Measurements from ENCODE around the gene SF3A2. TPM values are rescaled to one million over a fixed set of nuclear protein-coding genes. Genes with fewer than 3 reads are reported as not detected.

The SF3A2 gene
- total RNA-seq, 2 donors from 2014 or later, result 99.5 to 119 TPM

DNA sequence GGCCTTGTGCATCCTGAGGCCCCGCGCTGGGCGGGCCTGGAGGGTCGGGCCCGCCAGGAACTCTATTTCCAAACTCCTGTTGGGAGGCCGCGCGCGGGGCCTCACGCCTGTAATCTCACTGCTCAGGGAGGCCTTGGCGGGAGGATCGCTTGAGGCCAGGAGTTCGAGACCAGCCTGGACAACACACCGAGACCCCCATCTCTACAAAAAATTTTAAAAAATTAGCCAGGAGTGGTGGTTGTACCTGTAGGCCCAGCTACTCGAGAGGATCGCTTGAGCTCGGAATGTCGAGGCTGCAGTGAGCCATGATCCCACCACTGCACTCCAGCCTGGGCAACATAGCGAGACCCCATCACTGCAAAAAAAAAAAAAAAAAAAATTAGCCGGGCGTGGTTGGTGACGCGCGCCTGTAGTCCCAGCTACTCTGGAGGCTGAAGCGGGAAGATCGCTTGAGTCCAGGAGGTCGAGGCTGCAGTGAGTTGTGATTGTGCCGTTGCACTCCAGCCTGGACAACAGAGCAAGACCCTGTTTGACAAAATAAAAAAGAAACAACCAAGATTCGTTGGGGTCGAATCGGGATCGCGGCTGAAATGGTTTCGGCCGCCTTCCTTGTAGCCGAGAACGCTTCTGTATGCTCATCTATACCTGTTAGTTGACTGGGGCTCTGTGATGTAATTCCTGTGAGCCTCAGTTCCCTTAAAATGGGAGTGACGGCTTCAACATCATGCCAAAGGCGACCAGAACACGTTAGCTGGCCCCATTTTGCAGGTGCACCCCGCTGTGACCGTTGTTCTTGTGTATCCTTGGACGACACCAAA, 636 bp downstream of the SF3A2 start:
- H3K4me3 Mint-ChIP-seq, result peak overlapping the region; percentile 95
- H3K27me3 Mint-ChIP-seq, result no peaks in the 10 kb centered on the region
- peak overlapping the region; percentile 98 for H3K27ac Mint-ChIP-seq
- peaks cover 77% of the 10 kb centered on the region for H3K36me3 Mint-ChIP-seq (ENCODE audit: low read depth)
- peaks cover 46% of the 10 kb centered on the region for H3K4me1 Mint-ChIP-seq
- H3K9me3 Mint-ChIP-seq, result no peaks in the 10 kb centered on the region
- no peak for ATAC-seq (replicated peaks)

- peaks cover 82% of the 10 kb centered on the region for H3K36me3 Mint-ChIP-seq (ENCODE audit: low read depth)
These were observed 1.2 kb downstream of the SF3A2 start for GRCh38 chr19:2237869-2238153.

GRCh38 chr19:2239173-2239572, 2.5 kb downstream of the SF3A2 start:
- Mint-ChIP-seq H3K9me3 (no peaks in the 10 kb centered on the region), H3K4me1 (peaks cover 46% of the 10 kb centered on the region), H3K4me3 (peak overlapping the region; percentile 95), H3K27me3 (no peaks in the 10 kb centered on the region), H3K27ac (peak overlapping the region; percentile 98), H3K36me3 (ENCODE audit: low read depth) (peaks cover 90% of the 10 kb centered on the region)
- ATAC-seq (replicated peaks), result no peak

More at GRCh38 chr19:2237869-2238153, 1.2 kb downstream of the SF3A2 start:
- peak overlapping the region; percentile 95 for H3K4me3 Mint-ChIP-seq
- ATAC-seq (replicated peaks), result no peak
- no peaks in the 10 kb centered on the region for H3K27me3 Mint-ChIP-seq
- peaks cover 50% of the 10 kb centered on the region for H3K4me1 Mint-ChIP-seq
- H3K9me3 Mint-ChIP-seq, result no peaks in the 10 kb centered on the region
- peak overlapping the region; percentile 98 for H3K27ac Mint-ChIP-seq

DNA sequence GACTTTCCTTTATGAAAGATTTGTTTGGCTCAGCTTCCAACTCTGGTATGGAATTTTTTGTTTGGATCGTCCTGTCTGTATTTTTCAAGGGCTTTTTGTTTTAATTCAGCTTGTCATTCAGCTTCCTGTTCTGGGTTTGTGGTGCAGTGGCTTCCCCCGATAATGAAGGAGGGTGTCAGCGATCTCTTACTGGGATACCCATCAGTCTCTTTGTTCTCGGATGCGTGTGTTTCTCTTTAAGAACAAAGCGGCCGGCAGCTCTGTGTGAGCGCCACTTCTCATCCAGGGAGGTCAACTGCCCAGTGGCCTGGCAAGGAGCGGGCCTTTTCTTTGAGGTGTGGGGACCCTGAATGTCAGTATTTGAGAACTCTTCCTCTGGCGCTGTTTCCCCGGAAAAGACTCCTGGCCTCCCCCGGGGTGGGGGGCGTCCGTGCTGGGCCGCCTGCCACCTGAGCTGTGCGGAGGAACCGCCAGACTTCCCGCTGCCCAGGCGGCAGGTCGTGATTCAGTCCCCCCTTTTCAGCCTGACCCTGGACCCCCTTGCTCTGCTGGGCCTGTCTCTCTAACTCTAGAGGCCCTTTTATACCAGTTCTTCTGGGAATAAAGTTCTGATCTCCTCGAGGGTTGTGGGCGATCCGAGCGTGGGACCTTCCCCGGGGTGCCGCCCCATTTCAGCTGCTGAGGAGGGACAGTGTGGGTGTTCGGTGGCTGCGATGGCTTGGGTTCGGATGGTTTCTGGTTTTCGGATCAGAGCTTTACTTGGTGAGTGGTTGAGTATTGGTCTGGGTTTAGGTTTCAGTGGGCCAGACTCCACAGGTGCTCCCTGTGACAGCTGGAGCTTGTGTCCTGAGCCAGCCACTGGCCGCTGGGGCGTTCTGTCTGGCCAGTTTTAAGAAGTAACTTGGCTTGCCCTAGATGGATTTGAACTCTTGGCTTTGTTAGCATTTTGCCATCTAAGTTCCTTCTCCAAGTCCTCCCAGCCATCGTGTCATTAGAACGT, 3.4 kb downstream of the SF3A2 start:
- ATAC-seq (replicated peaks), result no peak
- peak overlapping the region; percentile 95 for H3K4me3 Mint-ChIP-seq
- no peaks in the 10 kb centered on the region for H3K9me3 Mint-ChIP-seq
- peak overlapping the region; percentile 98 for H3K27ac Mint-ChIP-seq
- peaks cover 44% of the 10 kb centered on the region for H3K4me1 Mint-ChIP-seq
- H3K36me3 Mint-ChIP-seq (ENCODE audit: low read depth), result peaks cover 90% of the 10 kb centered on the region
- no peaks in the 10 kb centered on the region for H3K27me3 Mint-ChIP-seq

- ATAC-seq (replicated peaks), result no peak
- no peaks in the 10 kb centered on the region for H3K9me3 Mint-ChIP-seq
- H3K27me3 Mint-ChIP-seq, result no peaks in the 10 kb centered on the region
- peaks cover 43% of the 10 kb centered on the region for H3K4me1 Mint-ChIP-seq
- peak overlapping the region; percentile 95 for H3K4me3 Mint-ChIP-seq
- H3K27ac Mint-ChIP-seq, result peak overlapping the region; percentile 98
- H3K36me3 Mint-ChIP-seq (ENCODE audit: low read depth), result peaks cover 95% of the 10 kb centered on the region
These were observed 4.5 kb downstream of the SF3A2 start for GRCh38 chr19:2240881-2241760.

- no peaks in the 10 kb centered on the region for H3K27me3 Mint-ChIP-seq
- no peak for ATAC-seq (replicated peaks)
- H3K9me3 Mint-ChIP-seq, result no peaks in the 10 kb centered on the region
- H3K4me1 Mint-ChIP-seq, result peaks cover 37% of the 10 kb centered on the region
- peaks cover 94% of the 10 kb centered on the region for H3K36me3 Mint-ChIP-seq (ENCODE audit: low read depth)
- peak overlapping the region; percentile 48 for H3K27ac Mint-ChIP-seq
- no peak overlapping the region for H3K4me3 Mint-ChIP-seq
These were observed 5.5 kb downstream of the SF3A2 start for GRCh38 chr19:2242092-2242537.

GRCh38 chr19:2242816-2243215, 6.2 kb downstream of the SF3A2 start:
- Mint-ChIP-seq H3K9me3 (no peaks in the 10 kb centered on the region), H3K4me1 (peaks cover 37% of the 10 kb centered on the region), H3K27me3 (no peaks in the 10 kb centered on the region), H3K36me3 (ENCODE audit: low read depth) (peaks cover 92% of the 10 kb centered on the region), H3K27ac (peak overlapping the region; percentile 48), H3K4me3 (no peak overlapping the region)
- no peak for ATAC-seq (replicated peaks)

DNA sequence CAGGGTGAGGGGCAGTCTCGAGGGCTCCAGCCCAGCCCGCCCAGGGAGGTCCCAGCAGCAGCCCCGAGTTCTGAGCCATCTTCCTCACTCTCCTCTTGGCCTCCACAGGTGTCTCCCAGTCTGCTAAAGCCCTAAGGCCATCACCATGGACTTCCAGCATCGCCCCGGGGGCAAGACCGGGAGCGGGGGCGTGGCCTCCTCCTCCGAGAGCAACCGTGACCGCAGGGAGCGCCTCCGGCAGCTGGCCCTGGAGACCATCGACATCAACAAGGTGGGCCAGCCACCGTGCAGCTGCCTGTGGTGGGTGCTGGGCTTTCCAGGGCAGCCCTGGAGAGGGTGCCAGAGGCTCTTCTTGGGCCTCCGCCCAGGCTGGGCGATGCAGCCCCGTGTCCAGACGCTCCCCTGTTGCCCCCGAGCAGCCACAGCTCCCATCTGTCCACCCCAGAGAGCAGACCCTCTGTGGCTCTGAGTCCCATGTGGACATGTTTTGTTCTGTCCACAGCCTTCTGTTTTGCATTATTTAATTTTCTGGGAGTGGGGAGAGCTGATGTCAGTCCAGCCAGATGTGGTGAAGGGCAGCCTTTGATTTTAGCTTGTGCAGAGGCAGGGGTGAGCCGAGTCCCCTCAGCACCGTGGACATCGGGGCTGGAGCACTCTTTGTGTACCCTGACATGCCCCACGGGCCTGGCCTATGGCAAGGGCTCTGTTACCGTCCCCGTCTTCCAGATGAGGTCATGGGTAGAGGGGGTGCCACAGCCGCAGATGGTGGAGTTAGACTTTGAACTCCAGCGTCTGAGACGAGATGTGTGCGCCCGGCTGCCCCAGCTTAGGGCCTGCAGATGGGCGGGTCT, 6.9 kb downstream of the SF3A2 start:
- Mint-ChIP-seq H3K36me3 (ENCODE audit: low read depth) (peaks cover 88% of the 10 kb centered on the region), H3K4me3 (no peak overlapping the region), H3K4me1 (peaks cover 32% of the 10 kb centered on the region), H3K27ac (no peak overlapping the region), H3K9me3 (no peaks in the 10 kb centered on the region), H3K27me3 (no peaks in the 10 kb centered on the region)
- ATAC-seq (replicated peaks), result no peak

DNA sequence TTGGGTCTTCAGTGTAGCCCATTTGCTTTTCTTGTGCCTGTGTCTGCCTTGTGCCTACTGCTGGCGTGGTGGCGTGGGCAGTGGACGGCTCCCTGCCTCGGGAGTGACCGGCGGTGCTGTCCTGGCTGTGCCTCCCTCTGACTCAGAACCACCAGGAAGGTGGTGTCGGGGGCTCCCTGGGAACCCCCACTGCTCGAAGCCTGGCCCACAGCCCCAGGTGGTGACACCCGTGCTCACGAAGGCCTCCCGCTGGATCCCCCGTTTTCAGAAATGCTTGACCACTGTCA, 7.4 kb downstream of the SF3A2 start:
- Mint-ChIP-seq H3K9me3 (no peaks in the 10 kb centered on the region), H3K27ac (no peak overlapping the region), H3K4me3 (no peak overlapping the region), H3K4me1 (peaks cover 28% of the 10 kb centered on the region), H3K27me3 (no peaks in the 10 kb centered on the region), H3K36me3 (ENCODE audit: low read depth) (peaks cover 86% of the 10 kb centered on the region)
- ATAC-seq (replicated peaks), result no peak

DNA sequence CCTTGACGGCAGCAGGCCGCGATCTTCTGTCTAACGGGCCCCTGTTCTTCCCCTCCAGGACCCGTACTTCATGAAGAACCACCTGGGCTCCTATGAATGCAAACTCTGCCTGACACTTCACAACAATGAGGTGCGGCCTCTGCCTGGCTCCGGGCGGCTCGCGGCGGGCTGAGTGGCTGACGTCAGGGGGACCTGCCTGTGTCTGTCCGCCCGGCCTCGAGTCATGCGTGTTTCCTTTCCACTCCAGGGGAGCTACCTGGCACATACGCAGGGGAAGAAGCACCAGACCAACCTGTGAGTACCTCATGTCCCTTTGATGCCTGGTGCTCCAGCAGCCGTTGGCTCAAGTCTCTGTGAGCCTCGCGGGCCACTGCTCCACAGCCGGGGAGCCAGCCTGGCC, 7.9 kb downstream of the SF3A2 start:
- no peak overlapping the region for H3K27ac Mint-ChIP-seq
- peaks cover 25% of the 10 kb centered on the region for H3K4me1 Mint-ChIP-seq
- ATAC-seq (replicated peaks), result no peak
- H3K9me3 Mint-ChIP-seq, result no peaks in the 10 kb centered on the region
- H3K36me3 Mint-ChIP-seq (ENCODE audit: low read depth), result peaks cover 81% of the 10 kb centered on the region
- no peaks in the 10 kb centered on the region for H3K27me3 Mint-ChIP-seq
- no peak overlapping the region for H3K4me3 Mint-ChIP-seq

GRCh38 chr19:2245273-2245672, 8.6 kb downstream of the SF3A2 start:
- H3K4me1 Mint-ChIP-seq, result peaks cover 18% of the 10 kb centered on the region
- H3K36me3 Mint-ChIP-seq (ENCODE audit: low read depth), result peaks cover 74% of the 10 kb centered on the region
- H3K27me3 Mint-ChIP-seq, result no peaks in the 10 kb centered on the region
- no peak overlapping the region for H3K4me3 Mint-ChIP-seq
- ATAC-seq (replicated peaks), result no peak
- H3K27ac Mint-ChIP-seq, result no peak overlapping the region
- H3K9me3 Mint-ChIP-seq, result no peaks in the 10 kb centered on the region

- Mint-ChIP-seq H3K4me3 (no peak overlapping the region), H3K9me3 (no peaks in the 10 kb centered on the region), H3K4me1 (peaks cover 10% of the 10 kb centered on the region), H3K27me3 (no peaks in the 10 kb centered on the region), H3K36me3 (ENCODE audit: low read depth) (peaks cover 65% of the 10 kb centered on the region), H3K27ac (no peak overlapping the region)
- ATAC-seq (replicated peaks), result no peak
These were observed 9.5 kb downstream of the SF3A2 start for GRCh38 chr19:2246014-2246620.

GRCh38 chr19:2246801-2247361, 10.3 kb downstream of the SF3A2 start:
- Mint-ChIP-seq H3K27ac (no peak overlapping the region), H3K27me3 (no peaks in the 10 kb centered on the region), H3K4me1 (peaks cover 5% of the 10 kb centered on the region), H3K4me3 (no peak overlapping the region), H3K9me3 (no peaks in the 10 kb centered on the region), H3K36me3 (ENCODE audit: low read depth) (peaks cover 59% of the 10 kb centered on the region)
- ATAC-seq (replicated peaks), result no peak

Measured in activated T-helper 17 cell treated with anti-CD3 and anti-CD28 coated beads, Interleukin-2, amount 50 U/mL, for 72 hours (primary cell).